NCI-H2107 treated with DMSO at 0.1 percent for 48 hours (cell line): Measurements from ENCODE around the gene PCA3.
A peak's percentile ranks its signal among the peaks of the same experiment; 100 is the strongest.

Source experiments
- DNase-seq: peaks from one replicate; lab custom pipeline; 2025; ENCODE audit not compliant: unreplicated experiment; lab: John Stamatoyannopoulos, UW

Gene PCA3

DNA sequence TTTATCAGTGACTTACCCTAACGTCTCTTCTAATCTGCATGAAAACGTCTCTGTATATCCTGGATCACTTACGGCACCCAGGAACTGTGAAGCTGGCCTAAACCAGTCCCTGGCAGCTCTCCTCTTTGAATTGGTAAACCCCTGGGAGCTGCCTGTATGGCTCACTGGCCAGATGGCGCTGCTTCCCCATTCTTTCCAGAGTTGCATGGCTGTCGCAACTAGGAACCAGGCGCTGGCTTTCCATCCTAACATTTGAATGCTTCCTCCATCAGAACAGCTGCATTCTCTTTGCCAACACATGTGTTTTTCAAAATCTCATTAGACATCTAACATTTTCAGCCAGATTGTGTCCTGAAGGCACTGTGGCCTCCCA is 8.0 kb upstream of the PCA3 start:
- peak; percentile 80 for DNase-seq

DNA sequence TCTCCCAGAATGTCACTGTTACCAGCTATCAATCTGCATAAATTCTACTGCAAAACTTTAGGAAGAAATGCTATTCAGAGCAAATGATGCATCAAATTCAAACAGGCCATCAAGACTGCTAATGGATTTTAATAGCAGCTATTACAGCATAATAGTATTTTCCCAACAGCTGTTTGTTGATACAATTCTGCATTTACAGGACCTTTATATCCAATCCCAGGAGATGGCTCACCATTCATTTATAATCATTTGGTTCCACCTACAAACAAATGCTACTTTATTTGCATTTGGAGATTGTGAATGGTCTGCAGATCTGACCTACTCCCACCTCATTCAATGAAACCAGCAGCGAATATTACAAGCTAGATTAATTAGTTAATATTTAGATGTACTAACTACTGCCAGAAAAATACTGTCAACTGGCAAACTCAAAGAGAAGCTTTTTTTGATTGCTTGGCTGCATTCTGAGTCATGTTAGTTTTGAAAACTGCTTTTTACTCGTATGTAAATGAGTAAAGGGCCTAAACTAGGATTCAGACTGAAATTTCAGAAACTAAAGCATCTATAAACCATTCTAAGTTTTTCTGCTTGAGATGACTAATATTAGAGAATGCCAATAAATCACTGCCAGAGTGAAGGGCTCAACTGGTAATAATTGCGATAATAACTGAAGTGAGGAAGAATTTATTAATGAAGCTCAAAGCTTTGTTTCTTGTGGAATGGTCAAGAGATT is 7.1 kb upstream of the PCA3 start:
- peak; percentile 19 for DNase-seq

GRCh38 chr9:76758476-76758875 is 5.8 kb upstream of the PCA3 start:
- no peak for DNase-seq

DNA sequence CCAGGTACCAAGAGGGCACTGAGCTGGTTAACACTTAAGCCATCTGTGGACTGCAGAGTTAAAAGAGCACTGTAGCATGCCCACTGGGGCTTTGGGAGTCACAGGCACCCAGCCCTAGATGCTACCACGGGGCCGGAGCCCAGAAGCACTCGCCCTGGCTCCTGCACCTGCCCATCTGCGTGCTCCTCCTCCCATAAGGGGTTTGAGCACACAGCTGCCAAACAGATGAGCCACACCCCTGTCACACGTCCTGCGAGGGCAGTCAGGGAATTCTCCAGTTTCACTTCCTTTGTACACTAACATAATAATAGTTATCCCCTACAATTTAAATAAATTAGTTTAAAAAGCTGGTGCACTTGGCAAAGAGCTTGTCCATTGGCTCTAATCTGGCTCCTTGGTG is 4.5 kb upstream of the PCA3 start:
- peak; percentile 81 for DNase-seq

- no peak for DNase-seq
Observed at GRCh38 chr9:76761448-76761847, 2.8 kb upstream of the PCA3 start.

GRCh38 chr9:76766126-76766525 is 1.9 kb downstream of the PCA3 start:
- DNase-seq, result no peak

- DNase-seq, result no peak
Observed at GRCh38 chr9:76772686-76773445, 8.6 kb downstream of the PCA3 start.

DNA sequence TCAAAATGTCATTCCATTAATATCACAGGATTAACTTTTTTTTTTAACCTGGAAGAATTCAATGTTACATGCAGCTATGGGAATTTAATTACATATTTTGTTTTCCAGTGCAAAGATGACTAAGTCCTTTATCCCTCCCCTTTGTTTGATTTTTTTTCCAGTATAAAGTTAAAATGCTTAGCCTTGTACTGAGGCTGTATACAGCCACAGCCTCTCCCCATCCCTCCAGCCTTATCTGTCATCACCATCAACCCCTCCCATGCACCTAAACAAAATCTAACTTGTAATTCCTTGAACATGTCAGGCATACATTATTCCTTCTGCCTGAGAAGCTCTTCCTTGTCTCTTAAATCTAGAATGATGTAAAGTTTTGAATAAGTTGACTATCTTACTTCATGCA is 20.6 kb downstream of the PCA3 start:
- DNase-seq, result no peak

GRCh38 chr9:76785501-76785900 is 21.3 kb downstream of the PCA3 start:
- no peak for DNase-seq

GRCh38 chr9:76787677-76788076 is 23.4 kb downstream of the PCA3 start:
- no peak for DNase-seq

- DNase-seq, result no peak
Observed at GRCh38 chr9:76789840-76790239, 25.6 kb downstream of the PCA3 start.

- DNase-seq, result no peak
Observed at GRCh38 chr9:76793784-76794431, 29.7 kb downstream of the PCA3 start.

- no peak for DNase-seq
Observed at GRCh38 chr9:76796296-76796695, 32.1 kb downstream of the PCA3 start.

- no peak for DNase-seq
Observed at GRCh38 chr9:76798527-76798926, 34.3 kb downstream of the PCA3 start.

DNA sequence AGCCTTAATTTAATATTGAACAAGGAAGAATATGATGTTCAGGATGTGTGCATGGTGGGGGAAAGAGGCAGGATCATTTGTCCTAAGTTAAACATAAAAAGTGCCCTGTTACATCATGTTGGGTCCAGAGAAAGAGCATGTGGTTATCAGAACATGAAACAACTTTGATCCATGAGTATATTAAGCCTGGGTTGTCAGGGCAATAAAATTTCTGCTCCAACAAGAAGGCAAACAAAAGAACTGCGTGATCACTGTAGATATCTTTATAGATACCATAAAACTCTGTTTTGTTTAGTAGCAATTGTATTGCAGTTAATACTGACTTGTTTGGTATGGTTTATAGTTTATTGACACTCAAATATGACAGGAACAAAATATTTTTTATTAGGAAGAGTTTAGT is 35.2 kb downstream of the PCA3 start:
- DNase-seq, result no peak

- DNase-seq, result no peak
Observed at GRCh38 chr9:76800901-76801300, 36.7 kb downstream of the PCA3 start.

GRCh38 chr9:76803083-76803482 is 38.8 kb downstream of the PCA3 start:
- no peak for DNase-seq

GRCh38 chr9:76803762-76804161 is 39.5 kb downstream of the PCA3 start:
- no peak for DNase-seq

DNA sequence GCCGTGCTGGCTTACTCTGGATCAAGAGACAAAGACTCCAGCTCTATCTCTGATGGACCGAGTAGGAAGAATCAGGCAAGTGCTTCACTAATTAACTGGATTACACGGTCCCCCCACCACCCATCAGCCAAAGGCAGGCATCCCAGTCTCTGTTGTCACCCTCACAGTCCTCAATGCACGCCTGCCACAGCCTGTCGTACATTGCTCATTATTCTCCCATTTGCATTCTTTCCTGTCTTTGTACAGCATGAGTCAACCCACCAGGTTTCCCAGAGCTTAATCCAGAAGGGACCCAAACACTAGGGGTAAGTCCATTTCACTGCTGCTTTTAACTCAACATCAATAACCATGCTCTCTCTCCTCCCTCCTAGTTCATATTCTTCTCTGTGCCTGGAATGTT is 44.4 kb downstream of the PCA3 start:
- DNase-seq, result no peak

- peak; percentile 62 for DNase-seq
Observed at GRCh38 chr9:76810377-76810957, 46.2 kb downstream of the PCA3 start.

DNA sequence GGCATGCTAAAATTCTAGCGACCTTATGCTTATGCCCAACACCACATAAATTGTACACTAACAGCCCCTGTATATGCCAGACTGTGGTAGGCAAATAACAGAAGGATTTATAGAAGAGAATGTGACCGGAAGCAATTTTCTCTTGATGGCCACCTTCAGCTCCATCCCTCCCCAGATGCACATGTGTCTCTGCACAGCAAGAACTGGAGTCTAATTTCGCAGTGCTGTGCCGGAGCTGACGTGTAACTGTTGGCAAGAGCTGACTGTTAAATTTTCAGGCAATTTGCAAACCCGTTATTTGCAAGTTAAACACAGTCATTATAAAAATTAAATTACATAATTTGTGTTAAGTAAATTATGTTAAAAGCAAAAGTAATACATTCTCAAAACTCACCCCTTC is 48.4 kb downstream of the PCA3 start:
- DNase-seq, result no peak

GRCh38 chr9:76817489-76817888 is 53.3 kb downstream of the PCA3 start:
- DNase-seq, result no peak
